Right lobe of liver (tissue), 6 donors: Measurements from ENCODE around the gene FAM227B. TPM values are rescaled to one million over a fixed set of nuclear protein-coding genes. Genes with fewer than 3 reads are reported as not detected.

Experiments
- ATAC-seq, 4 donors: fragments of 200-7000 bp; cut with Tn5 transposase; one replicate each; pipeline ENCODE4 v1.9.1; 2020; ENCODE audit warnings: mild to moderate bottlenecking in 4 of 4, moderate library complexity in 4 of 4
- DNase-seq, 3 donors: peaks; one replicate each; pipeline ENCODE4 v3.0.0-alpha.2; 2020
- H3K27ac ChIP-seq, 3 donors: fragments of 200-600 bp; one replicate each; pipeline ENCODE4 v1.8.0; 2022
- H3K27me3 ChIP-seq, 2 donors: fragments of 200-600 bp; one replicate each; pipeline ENCODE4 v1.8.0; 2022
- H3K36me3 ChIP-seq, 4 donors: fragments of 200-600 bp; sonication (generic) in 1 of 4; one replicate each; pipeline versions ENCODE4 v1.5.1 to v1.8.0; 2017 to 2022; ENCODE audit warnings: control low read depth in 1 of 4
- H3K4me1 ChIP-seq, 4 donors: fragments of 200-600 bp; sonication (generic) in 1 of 4; one replicate each; pipeline versions ENCODE4 v1.5.1 to v1.8.0; 2017 to 2022; ENCODE audit warnings: control low read depth in 1 of 4
- H3K4me3 ChIP-seq, 3 donors: fragments of 200-600 bp; one replicate each; pipeline ENCODE4 v1.8.0; 2022
- H3K9me3 ChIP-seq, 4 donors: fragments of 200-600 bp; sonication (generic) in 1 of 4; one replicate each; pipeline versions ENCODE4 v1.5.1 to v1.8.0; 2017 to 2022; ENCODE audit warnings: control low read depth in 1 of 4
- CTCF ChIP-seq, 4 donors: fragments of 200-600 bp in 3 of 4; fragments of 450-650 bp in 1 of 4; IDR thresholded peaks; one replicate each; pipeline versions ENCODE4 v1.5.1 to v1.8.0; 2016 to 2022; ENCODE audit warnings: antibody characterized with exemption in 4 of 4, mild to moderate bottlenecking in 2 of 4
- POLR2A ChIP-seq: fragments of 450-650 bp; IDR thresholded peaks from one replicate; pipeline ENCODE4 v1.6.1; 2017; ENCODE audit warnings: antibody characterized with exemption, mild to moderate bottlenecking
- WGBS: methylation state at CpG from one replicate; pipeline ENCODE4 v1.1.6; 2018; ENCODE audit warnings: low coverage, low lambda C conversion rate; ENCODE audit not compliant: insufficient coverage; ENCODE audit errors: missing lambda C conversion rate; 5-methylcytosine and 5-hydroxymethylcytosine counted together
- intact Hi-C, 2 donors: fragments of 100-400 bp; cut with DNase I; formaldehyde crosslinking; loops; one replicate each; pipeline versions ENCODE4 v1.11.2 to v1.14.1; 2022
- total RNA-seq, 6 experiments: library from RNA; depleted of rRNA in 2 of 6; stranded (reverse); fragments of >200 nt in 2 of 6; fragmentation: NEBNext Ultra II Directional in 3 of 6; extraction: Animal tissue kit (Norgen Biotek cat#: 25700) in 3 of 6; gene quantifications; one replicate each; pipeline versions ENCODE4 v1.1.0 to v1.2.4, GENCODE V29; 2016 to 2023
- donor health status: DM: no; HTN: yes; CAD: no.
- donor health status: DM: no; HTN: no; CAD: no.
- donor health status: DM: no; HTN: no; CAD: no.
- donor health status: DM: no; HTN: yes; CAD: no.
- donor health status: DM: no; HTN: yes; CAD: no.

Gene FAM227B
- total RNA-seq, 6 experiments from 2014 or later, result 1.3 to 3.2 (median 2.0) TPM

GRCh38 chr15:49328941-49329340 is 291.7 kb downstream of the FAM227B start:
- TF ChIP-seq CTCF (IDR thresholded peaks at IDR 0.05) (no peak), POLR2A (no peak)
- intact Hi-C loops, result no loop called here
- H3K4me1 ChIP-seq, result no peaks in the 10 kb centered on the region
- no peaks in the 10 kb centered on the region for H3K27me3 ChIP-seq
- peaks cover 0 to 7% (median 0%) of the 10 kb centered on the region in 4 donors for H3K36me3 ChIP-seq
- ATAC-seq (no peak), DNase-seq (no peak)
- no peaks in the 10 kb centered on the region for H3K9me3 ChIP-seq
- no peak overlapping the region for H3K27ac ChIP-seq
- H3K4me3 ChIP-seq, result no peak overlapping the region

- ATAC-seq (no peak), DNase-seq (no peak)
- Histone ChIP-seq H3K4me1 (no peaks in the 10 kb centered on the region), H3K27ac (no peak overlapping the region), H3K4me3 (no peak overlapping the region), H3K27me3 (no peaks in the 10 kb centered on the region), H3K9me3 (no peaks in the 10 kb centered on the region), H3K36me3 (peaks cover 0 to 7% (median 0%) of the 10 kb centered on the region in 4 donors)
- intact Hi-C loops, result no loop called here
- TF ChIP-seq CTCF (IDR thresholded peaks at IDR 0.05), result no peak
- TF ChIP-seq POLR2A, result no peak
- 97% methylated on average over 4 of the region's 4 CpGs for WGBS
Observed at GRCh38 chr15:49327927-49328326, 292.7 kb downstream of the FAM227B start.

GRCh38 chr15:49323207-49323606 is 297.4 kb downstream of the FAM227B start:
- no peak for DNase-seq
- no peaks in the 10 kb centered on the region for H3K27me3 ChIP-seq
- peaks cover 0 to 24% (median 0%) of the 10 kb centered on the region in 4 donors for H3K36me3 ChIP-seq
- ATAC-seq, result no peak
- WGBS, result 92% methylated on average over 1 of the region's 1 CpG
- H3K4me3 ChIP-seq, result no peak overlapping the region
- intact Hi-C loops, result no loop called here
- H3K27ac ChIP-seq, result no peak overlapping the region
- H3K4me1 ChIP-seq, result no peaks in the 10 kb centered on the region
- H3K9me3 ChIP-seq, result no peaks in the 10 kb centered on the region
- TF ChIP-seq CTCF (IDR thresholded peaks at IDR 0.05) (no peak), POLR2A (no peak)

GRCh38 chr15:49320351-49320750 is 300.3 kb downstream of the FAM227B start:
- DNase-seq (no peak), ATAC-seq (no peak)
- Histone ChIP-seq H3K27ac (no peak overlapping the region), H3K36me3 (peaks cover 0 to 19% (median 0%) of the 10 kb centered on the region in 4 donors), H3K4me3 (no peak overlapping the region), H3K9me3 (no peaks in the 10 kb centered on the region), H3K27me3 (no peaks in the 10 kb centered on the region), H3K4me1 (no peaks in the 10 kb centered on the region)
- intact Hi-C loops, result no loop called here
- TF ChIP-seq POLR2A (no peak), CTCF (IDR thresholded peaks at IDR 0.05) (no peak)
- WGBS, result 40% methylated on average over 1 of the region's 1 CpG

GRCh38 chr15:49315391-49315823 is 305.2 kb downstream of the FAM227B start:
- Histone ChIP-seq H3K36me3 (peaks cover 0 to 16% (median 0%) of the 10 kb centered on the region in 4 donors), H3K4me1 (no peaks in the 10 kb centered on the region), H3K4me3 (no peak overlapping the region), H3K27ac (no peak overlapping the region), H3K9me3 (no peaks in the 10 kb centered on the region), H3K27me3 (no peaks in the 10 kb centered on the region)
- intact Hi-C loops, result no loop called here
- 50% methylated on average over 2 of the region's 2 CpGs for WGBS
- DNase-seq, result no peak
- no peak for ATAC-seq
- TF ChIP-seq CTCF (IDR thresholded peaks at IDR 0.05) (no peak), POLR2A (no peak)
